A549 (cell line): ENCODE data around the gene FBXO21. TPM values are rescaled to one million over a fixed set of nuclear protein-coding genes. Genes with fewer than 3 reads are reported as not detected.

Experiments
- ATAC-seq, 2 experiments: fragments of 200-7000 bp in 1 of 2; fragments of >200 bp in 1 of 2; cut with Nextera tagmentation in 1 of 2; cut with Tn5 transposase in 1 of 2; 3 replicates each; pipeline versions ENCODE4 v1.8.0 to v1.9.1; 2018 to 2020; ENCODE audit warnings: mild to moderate bottlenecking in 1 of 2, moderate library complexity in 1 of 2
- CTCF ChIA-PET: fragments of 300-600 bp; sonication (Branson Sonifier 250); formaldehyde crosslinking; extraction: SDS; loops from one replicate; lab custom pipeline; 2021; ENCODE audit warnings: antibody characterized with exemption, inconsistent platforms; lab: Yijun Ruan, JAX
- POLR2A ChIA-PET: fragments of 350-600 bp; formaldehyde crosslinking; extraction: SDS; loops from one replicate; lab custom pipeline; 2021; ENCODE audit warnings: antibody characterized with exemption, inconsistent platforms; lab: Yijun Ruan, JAX
- DNase-seq, 2 experiments: peaks; one replicate each; pipeline versions ENCODE4 v3.0.0 to v3.0.0-alpha.2; 2011 to 2016; ENCODE audit warnings: low read depth in 1 of 2, low spot score in 1 of 2
- FAIRE-seq: peaks from 2 replicates; lab custom pipeline; 2011; peaks lifted over from hg19 to GRCh38; lab: Jason Lieb, UNC
- H3K27ac ChIP-seq, 2 experiments: fragments of >200 bp; sonication (Bioruptor Twin); formaldehyde crosslinking; 3 replicates each; pipeline ENCODE4 v1.5.1; 2016 to 2017
- H3K4me1 ChIP-seq: fragments of >200 bp; sonication (Bioruptor Twin); formaldehyde crosslinking; 3 replicates; pipeline ENCODE4 v1.6.1; 2016
- H3K4me2 ChIP-seq: fragments of >200 bp; sonication (Bioruptor Twin); formaldehyde crosslinking; 3 replicates; pipeline ENCODE4 v1.6.1; 2016
- H3K4me3 ChIP-seq: fragments of >200 bp; sonication (Bioruptor Twin); formaldehyde crosslinking; 3 replicates; pipeline ENCODE4 v1.5.1; 2016
- H3K9me3 ChIP-seq: fragments of >200 bp; sonication (Bioruptor Twin); formaldehyde crosslinking; 3 replicates; pipeline ENCODE4 v1.6.1; 2016
- CEBPB ChIP-seq, 2 experiments: fragments of >200 bp in 1 of 2; sonication (Bioruptor Twin) in 1 of 2; formaldehyde crosslinking in 1 of 2; IDR thresholded peaks; 2 replicates each; pipeline ENCODE4 v1.6.1; 2012 to 2016
- CHD4 ChIP-seq: fragments of 200-600 bp; sonication (generic); IDR thresholded peaks from 2 replicates; pipeline ENCODE4 v1.6.1; 2016; ENCODE audit warnings: antibody characterized with exemption, mild to moderate bottlenecking, borderline replicate concordance
- E2F6 ChIP-seq: IDR thresholded peaks from 2 replicates; pipeline ENCODE4 v1.6.1; 2012; ENCODE audit warnings: low read depth, borderline replicate concordance
- EP300 ChIP-seq, 2 experiments: fragments of >200 bp; sonication (Bioruptor Twin); formaldehyde crosslinking; IDR thresholded peaks; 2 replicates in 1 of 2; 3 replicates in 1 of 2; pipeline ENCODE4 v1.6.1; 2016 to 2017
- ESRRA ChIP-seq: fragments of 150-350 bp; IDR thresholded peaks from 2 replicates; pipeline ENCODE4 v1.6.1; 2014; ENCODE audit warnings: mild to moderate bottlenecking, low read length, borderline replicate concordance
- FOXS1 ChIP-seq: fragments of 250-450 bp; sonication (Bioruptor Pico); IDR thresholded peaks from 2 replicates; pipeline ENCODE4 v1.5.0; 2020; ENCODE audit warnings: mild to moderate bottlenecking, moderate library complexity
- GATA3 ChIP-seq: IDR thresholded peaks from 2 replicates; pipeline ENCODE4 v1.6.1; 2012; ENCODE audit warnings: borderline replicate concordance
- HDAC2 ChIP-seq: fragments of 200-600 bp; sonication (generic); IDR thresholded peaks from 2 replicates; pipeline ENCODE4 v1.6.1; 2016
- HES2 ChIP-seq: fragments of >200 bp; sonication (Bioruptor Twin); formaldehyde crosslinking; IDR thresholded peaks from 2 replicates; pipeline ENCODE4 v1.6.1; 2016
- HOXA7 ChIP-seq: fragments of 250-450 bp; sonication (Bioruptor Pico); IDR thresholded peaks from 2 replicates; pipeline ENCODE4 v1.5.0; 2020; ENCODE audit warnings: mild to moderate bottlenecking, moderate library complexity
- HOXB5 ChIP-seq: fragments of 250-450 bp; sonication (Bioruptor Pico); IDR thresholded peaks from 2 replicates; pipeline ENCODE4 v1.5.0; 2020; ENCODE audit warnings: mild to moderate bottlenecking, moderate library complexity
- KDM5A ChIP-seq: fragments of 200-600 bp; sonication (generic); IDR thresholded peaks from 2 replicates; pipeline ENCODE4 v1.6.1; 2016; ENCODE audit warnings: antibody characterized with exemption, mild to moderate bottlenecking
- NFE2L2 ChIP-seq: fragments of 150-350 bp; conservative IDR thresholded peaks from 2 replicates; pipeline ENCODE4 v1.6.1; 2014; ENCODE audit warnings: low read length
- NPAS2 ChIP-seq: fragments of 250-450 bp; sonication (Bioruptor Pico); IDR thresholded peaks from 2 replicates; pipeline ENCODE4 v1.8.0; 2022; ENCODE audit warnings: mild to moderate bottlenecking, moderate library complexity, borderline replicate concordance
- NR3C1 ChIP-seq: fragments of >200 bp; sonication (Bioruptor Twin); formaldehyde crosslinking; IDR thresholded peaks from 3 replicates; pipeline ENCODE4 v1.6.1; 2017
- POLR2A ChIP-seq: IDR thresholded peaks from 2 replicates; pipeline ENCODE4 v1.6.1; 2012; ENCODE audit warnings: mild to moderate bottlenecking, low read length
- RARB ChIP-seq: fragments of 250-450 bp; sonication (Bioruptor Pico); IDR thresholded peaks from 2 replicates; pipeline ENCODE4 v1.8.0; 2021; ENCODE audit warnings: mild to moderate bottlenecking, moderate library complexity
- RCOR1 ChIP-seq: fragments of 150-350 bp; IDR thresholded peaks from 2 replicates; pipeline ENCODE4 v1.6.1; 2014; ENCODE audit warnings: antibody characterized with exemption, low read length, low read depth
- RNF2 ChIP-seq: fragments of 200-600 bp; sonication (generic); IDR thresholded peaks from 2 replicates; pipeline ENCODE4 v1.6.1; 2016; ENCODE audit warnings: low read depth, mild to moderate bottlenecking, antibody characterized with exemption, moderate library complexity, borderline replicate concordance
- SMC3 ChIP-seq: fragments of >200 bp; sonication (Bioruptor Twin); formaldehyde crosslinking; IDR thresholded peaks from 3 replicates; pipeline ENCODE4 v1.6.1; 2018; ENCODE audit warnings: inconsistent platforms
- TFCP2L1 ChIP-seq: fragments of 250-450 bp; sonication (Bioruptor Pico); IDR thresholded peaks from 2 replicates; pipeline ENCODE4 v1.5.0; 2021; ENCODE audit warnings: mild to moderate bottlenecking
- TP53 ChIP-seq: fragments of 250-450 bp; sonication (Bioruptor Pico); IDR thresholded peaks from 2 replicates; pipeline ENCODE4 v1.5.0; 2021; ENCODE audit warnings: mild to moderate bottlenecking, moderate library complexity
- ZC3H11A ChIP-seq: fragments of 450-650 bp; IDR thresholded peaks from 2 replicates; pipeline ENCODE4 v1.6.1; 2014; ENCODE audit warnings: antibody characterized with exemption, mild to moderate bottlenecking
- WGBS: methylation state at CpG from one replicate; pipeline ENCODE4 v1.1.6; 2017; ENCODE audit errors: missing lambda C conversion rate; 5-methylcytosine and 5-hydroxymethylcytosine counted together
- polyA plus RNA-seq, 4 experiments: library from polyadenylated mRNA; depleted of rRNA in 3 of 4; stranded (reverse); fragments of >200 nt; fragmentation: RNase III in 1 of 4; extraction: RNeasy Plus Mini Kit Qiagen cat#74134 plus additional on column Dnase treatment in 1 of 4; gene quantifications; 2 replicates in 3 of 4; 3 replicates in 1 of 4; pipeline ENCODE4 v1.2.3, GENCODE V29; 2011 to 2017
- TF ChIP-seq, protein P1 (sequence below): fragments of >200 bp; sonication (Bioruptor Twin); formaldehyde crosslinking; IDR thresholded peaks from 3 replicates; pipeline ENCODE4 v1.6.1; 2016
- TF ChIP-seq, protein P2 (sequence below): fragments of >200 bp; sonication (Bioruptor Twin); formaldehyde crosslinking; IDR thresholded peaks from 3 replicates; pipeline ENCODE4 v1.5.1; 2016

Gene FBXO21
- polyA plus RNA-seq, 2 of the 4 experiments (the other 2 are of a cell fraction): 33.2 to 62.4 TPM

- 83% methylated on average over 10 of the region's 10 CpGs for WGBS
- CTCF ChIA-PET: interaction anchor here (0.6 to 1.5 kb wide), 2 partner anchors 11 to 785 kb away, joined by 3 read pairs; no protein-coding TSS in a partner anchor
- TF ChIP-seq CEBPB (IDR thresholded peaks at IDR 0.05): no peak
- TF ChIP-seq CHD4: no peak
- no peak for TF ChIP-seq RARB (CRISPR knock-in tag)
- TF ChIP-seq, protein P1, sequence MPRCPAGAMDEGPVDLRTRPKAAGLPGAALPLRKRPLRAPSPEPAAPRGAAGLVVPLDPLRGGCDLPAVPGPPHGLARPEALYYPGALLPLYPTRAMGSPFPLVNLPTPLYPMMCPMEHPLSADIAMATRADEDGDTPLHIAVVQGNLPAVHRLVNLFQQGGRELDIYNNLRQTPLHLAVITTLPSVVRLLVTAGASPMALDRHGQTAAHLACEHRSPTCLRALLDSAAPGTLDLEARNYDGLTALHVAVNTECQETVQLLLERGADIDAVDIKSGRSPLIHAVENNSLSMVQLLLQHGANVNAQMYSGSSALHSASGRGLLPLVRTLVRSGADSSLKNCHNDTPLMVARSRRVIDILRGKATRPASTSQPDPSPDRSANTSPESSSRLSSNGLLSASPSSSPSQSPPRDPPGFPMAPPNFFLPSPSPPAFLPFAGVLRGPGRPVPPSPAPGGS: no peak
- TF ChIP-seq GATA3: no peak
- TF ChIP-seq E2F6: no peak
- no peak for TF ChIP-seq ZC3H11A
- TF ChIP-seq HOXB5 (CRISPR knock-in tag): no peak
- no peak for TF ChIP-seq HES2
- no peak for TF ChIP-seq HOXA7 (CRISPR knock-in tag)
- TF ChIP-seq EP300 (IDR thresholded peaks at IDR 0.05): no peak
- TF ChIP-seq RCOR1: no peak
- TF ChIP-seq POLR2A: no peak
- no peak for TF ChIP-seq TP53
- TF ChIP-seq RNF2: no peak
- TF ChIP-seq, protein P2, sequence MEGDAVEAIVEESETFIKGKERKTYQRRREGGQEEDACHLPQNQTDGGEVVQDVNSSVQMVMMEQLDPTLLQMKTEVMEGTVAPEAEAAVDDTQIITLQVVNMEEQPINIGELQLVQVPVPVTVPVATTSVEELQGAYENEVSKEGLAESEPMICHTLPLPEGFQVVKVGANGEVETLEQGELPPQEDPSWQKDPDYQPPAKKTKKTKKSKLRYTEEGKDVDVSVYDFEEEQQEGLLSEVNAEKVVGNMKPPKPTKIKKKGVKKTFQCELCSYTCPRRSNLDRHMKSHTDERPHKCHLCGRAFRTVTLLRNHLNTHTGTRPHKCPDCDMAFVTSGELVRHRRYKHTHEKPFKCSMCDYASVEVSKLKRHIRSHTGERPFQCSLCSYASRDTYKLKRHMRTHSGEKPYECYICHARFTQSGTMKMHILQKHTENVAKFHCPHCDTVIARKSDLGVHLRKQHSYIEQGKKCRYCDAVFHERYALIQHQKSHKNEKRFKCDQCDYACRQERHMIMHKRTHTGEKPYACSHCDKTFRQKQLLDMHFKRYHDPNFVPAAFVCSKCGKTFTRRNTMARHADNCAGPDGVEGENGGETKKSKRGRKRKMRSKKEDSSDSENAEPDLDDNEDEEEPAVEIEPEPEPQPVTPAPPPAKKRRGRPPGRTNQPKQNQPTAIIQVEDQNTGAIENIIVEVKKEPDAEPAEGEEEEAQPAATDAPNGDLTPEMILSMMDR: no peak
- TF ChIP-seq SMC3: no peak
- no peak for TF ChIP-seq TFCP2L1 (CRISPR knock-in tag)
- TF ChIP-seq, all 56 proteins: peak for 0
- FAIRE-seq (no peak), DNase-seq (no peak), ATAC-seq (no peak; a peak in 1 of 6 replicates)
- no peak overlapping the region for H3K4me2 ChIP-seq
- peaks cover 14% of the 10 kb centered on the region for H3K9me3 ChIP-seq
- POLR2A ChIA-PET: no interaction called here
- no peak overlapping the region for H3K4me3 ChIP-seq
- H3K4me1 ChIP-seq: 0 out of 3 replicates have a peak, but pooled peaks cover 6% of the 10 kb centered on the region
- no peak overlapping the region for H3K27ac ChIP-seq
Measured at GRCh38 chr12:117178301-117178700, 12.0 kb downstream of the FBXO21 start.

DNA sequence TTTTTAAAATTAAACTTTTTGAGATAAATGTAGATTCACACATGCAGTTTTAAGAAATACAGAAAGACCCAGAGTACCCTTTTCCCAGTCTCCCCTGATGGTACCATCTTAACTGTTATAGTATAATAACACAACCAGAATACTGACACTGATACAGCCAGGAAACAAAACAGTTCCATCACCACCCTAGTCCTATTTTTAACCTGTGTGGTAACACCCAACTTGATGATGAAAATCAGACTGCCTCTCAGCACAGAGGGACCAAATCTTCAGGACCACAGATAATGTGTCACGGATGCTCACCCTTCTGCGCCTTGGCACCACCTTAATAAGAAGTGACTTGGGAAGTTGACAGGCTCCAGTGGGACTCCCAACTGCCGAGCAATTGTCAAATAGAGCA is 18.1 kb downstream of the FBXO21 start:
- ATAC-seq (no peak), FAIRE-seq (no peak), DNase-seq (no peak)
- ChIA-PET CTCF (interaction anchor here (0.9 to 1.0 kb wide), 2 partner anchors 17 to 41 kb away, joined by 3 read pairs; no protein-coding TSS in a partner anchor), POLR2A (no interaction called here)
- TF ChIP-seq NFE2L2 (no peak), ESRRA (no peak), HOXA7 (CRISPR knock-in tag) (no peak), NPAS2 (no peak), RNF2 (no peak), KDM5A (no peak), NR3C1 (no peak), FOXS1 (CRISPR knock-in tag) (no peak), HDAC2 (no peak), ZC3H11A (no peak)
- TF ChIP-seq, protein P1: no peak
- TF ChIP-seq, protein P2: no peak
- H3K27ac ChIP-seq: no peak overlapping the region
- no peak overlapping the region for H3K4me2 ChIP-seq
- 95% methylated on average over 3 of the region's 3 CpGs for WGBS
- no peak overlapping the region for H3K4me3 ChIP-seq
- peaks cover 12% of the 10 kb centered on the region for H3K4me1 ChIP-seq
- no peaks in the 10 kb centered on the region for H3K9me3 ChIP-seq
